ENCODE measurements around the gene ZDHHC7. TPM values are rescaled to one million over a fixed set of nuclear protein-coding genes. Genes with fewer than 3 reads are reported as not detected.

ZDHHC7 gene
- total RNA-seq, 2 experiments from 2014 or later, result 25.1 to 27.8 TPM

DNA sequence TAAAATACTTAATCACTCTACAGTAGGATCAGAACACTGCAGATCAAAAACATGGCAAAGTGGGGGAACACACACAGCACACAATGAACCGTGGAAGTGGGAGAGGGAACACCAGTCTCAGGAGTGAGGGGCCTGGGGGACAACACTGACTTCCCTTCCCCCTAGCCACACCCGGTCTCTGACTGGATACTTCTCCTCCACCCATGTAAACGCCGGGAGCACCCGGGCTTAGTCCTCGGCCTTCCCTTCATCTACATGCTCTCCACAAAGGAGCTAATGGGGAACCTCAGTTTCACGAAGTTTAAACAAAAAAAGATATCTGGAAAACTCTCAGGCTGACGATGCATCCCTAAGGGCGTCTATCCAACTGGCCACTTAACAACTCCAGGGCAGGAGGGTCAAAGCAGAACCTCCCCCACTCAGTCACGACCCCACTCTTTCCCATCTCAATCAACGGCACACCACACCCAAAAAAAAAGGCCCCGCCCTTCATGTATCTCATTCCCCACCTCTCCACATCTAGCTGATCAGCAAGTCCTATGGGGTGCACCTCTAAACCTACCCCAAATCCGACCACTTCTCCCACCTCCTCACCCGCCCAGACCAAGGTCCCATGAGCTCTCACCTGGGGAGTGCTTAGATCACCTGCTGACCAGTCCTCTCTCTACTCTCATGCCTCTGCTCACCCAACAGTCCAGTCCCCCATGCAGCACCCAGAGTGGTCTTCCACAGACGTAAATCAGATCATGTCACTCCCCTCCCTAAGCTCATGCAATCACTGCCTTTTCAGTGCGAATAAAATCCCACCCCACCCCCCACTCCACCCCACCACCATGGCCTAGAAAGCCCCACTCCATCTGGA is 7.4 kb downstream of the ZDHHC7 start:
- CTCF ChIA-PET, result interaction anchor here (0.6 to 1.8 kb wide), 5 partner anchors 9 to 265 kb away, joined by 3 to 4 read pairs (median 3); no protein-coding TSS in a partner anchor
- ATAC-seq (no peak), DNase-seq (no peak)
- no peak overlapping the region for H3K27ac Mint-ChIP-seq
- intact Hi-C loops (cut with DNase I, micrococcal nuclease), result no loop called here
- H3K9me3 Mint-ChIP-seq (ENCODE audit: low read depth), result no peaks in the 10 kb centered on the region
- H3K4me3 Mint-ChIP-seq, result no peak overlapping the region
- POLR2A ChIA-PET, result interaction anchor here (0.6 kb wide), 1 partner anchor 9 kb away, joined by 4 read pairs; no protein-coding TSS in a partner anchor
- peaks cover 9% of the 10 kb centered on the region for H3K36me3 Mint-ChIP-seq (ENCODE audit: low read depth)
- H3K4me1 Mint-ChIP-seq, result peaks cover 59% of the 10 kb centered on the region
- no peaks in the 10 kb centered on the region for H3K27me3 Mint-ChIP-seq

DNA sequence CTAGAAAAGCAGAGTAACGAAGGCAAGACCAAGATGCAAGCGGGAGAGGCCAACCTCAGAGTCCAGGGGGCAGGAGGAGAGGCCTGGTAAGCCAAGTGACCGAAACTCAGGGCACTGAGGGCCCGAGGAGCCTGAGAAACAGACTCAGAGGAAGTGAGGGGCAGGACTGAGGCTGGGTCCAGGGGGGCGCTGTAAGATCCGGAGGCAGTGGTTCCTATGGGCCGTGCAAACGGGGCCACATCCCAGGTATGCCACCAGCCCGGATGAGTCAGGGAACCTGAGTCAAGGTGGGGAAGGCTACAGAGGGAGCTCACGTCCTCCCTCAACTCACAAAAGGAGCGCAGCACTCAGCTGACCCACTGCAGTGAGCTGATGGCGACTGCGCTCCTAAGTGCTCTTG is 8.3 kb downstream of the ZDHHC7 start:
- ATAC-seq (no peak), DNase-seq (no peak)
- Mint-ChIP-seq H3K4me1 (peaks cover 53% of the 10 kb centered on the region), H3K36me3 (ENCODE audit: low read depth) (peaks cover 9% of the 10 kb centered on the region), H3K9me3 (ENCODE audit: low read depth) (no peaks in the 10 kb centered on the region), H3K27ac (peak overlapping the region; percentile 15), H3K27me3 (no peaks in the 10 kb centered on the region), H3K4me3 (no peak overlapping the region)
- intact Hi-C loops (cut with DNase I, micrococcal nuclease), result no loop called here
- POLR2A ChIA-PET, result no interaction called here
- CTCF ChIA-PET, result interaction anchor here (0.6 kb wide), 1 partner anchor 252 kb away, joined by 3 read pairs; no protein-coding TSS in a partner anchor

DNA sequence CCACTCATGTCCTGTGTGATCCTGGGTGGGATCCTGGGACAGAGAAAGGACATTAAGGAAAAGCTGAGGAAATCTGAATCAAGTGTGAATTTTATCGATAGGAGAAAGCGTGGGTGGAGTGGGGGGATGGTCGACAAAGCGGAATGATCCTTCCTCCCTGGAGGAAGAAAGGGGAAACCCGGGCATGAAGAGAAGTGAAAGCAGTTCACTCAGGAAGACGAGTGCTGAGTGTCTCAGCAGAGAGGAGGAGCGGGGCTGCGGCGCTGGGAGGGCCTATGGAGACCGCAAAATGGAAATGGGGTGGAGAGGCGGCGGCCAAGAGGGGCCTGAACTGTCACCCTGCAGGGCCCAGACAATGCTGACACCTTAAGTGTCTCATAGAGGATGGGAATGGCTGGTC is 8.7 kb downstream of the ZDHHC7 start:
- Mint-ChIP-seq H3K27ac (peak overlapping the region; percentile 15), H3K4me1 (peaks cover 52% of the 10 kb centered on the region), H3K36me3 (ENCODE audit: low read depth) (peaks cover 9% of the 10 kb centered on the region), H3K9me3 (ENCODE audit: low read depth) (no peaks in the 10 kb centered on the region), H3K4me3 (no peak overlapping the region), H3K27me3 (no peaks in the 10 kb centered on the region)
- DNase-seq (no peak), ATAC-seq (no peak)
- intact Hi-C loops (cut with DNase I, micrococcal nuclease), result no loop called here
- ChIA-PET POLR2A (no interaction called here), CTCF (interaction anchor here (0.6 kb wide), 1 partner anchor 252 kb away, joined by 3 read pairs; no protein-coding TSS in a partner anchor)

DNA sequence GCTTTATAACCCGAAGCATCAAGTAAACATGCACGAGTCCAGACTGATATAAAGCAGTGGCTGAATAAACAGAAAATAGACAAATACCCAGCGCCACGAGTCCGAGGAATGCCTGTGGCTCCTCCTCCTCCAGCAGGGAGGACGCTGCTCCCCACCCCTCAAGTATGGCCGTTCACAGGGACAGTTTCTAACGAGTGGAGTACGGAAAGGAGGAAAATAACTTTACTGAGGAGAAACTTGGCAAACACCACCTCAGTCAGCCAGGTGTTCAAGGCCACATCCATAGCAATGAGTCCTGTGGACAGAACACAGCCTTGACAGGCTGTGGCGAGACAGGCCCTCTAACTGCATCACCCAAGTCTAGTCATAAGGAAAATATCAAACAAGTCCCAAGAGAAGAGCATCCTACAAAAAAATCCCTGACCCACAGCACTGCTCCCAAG is 9.2 kb downstream of the ZDHHC7 start:
- POLR2A ChIA-PET, result no interaction called here
- Mint-ChIP-seq H3K36me3 (ENCODE audit: low read depth) (peaks cover 9% of the 10 kb centered on the region), H3K4me3 (no peak overlapping the region), H3K27ac (peak overlapping the region; percentile 33), H3K9me3 (ENCODE audit: low read depth) (no peaks in the 10 kb centered on the region), H3K4me1 (peaks cover 47% of the 10 kb centered on the region), H3K27me3 (no peaks in the 10 kb centered on the region)
- intact Hi-C loops (cut with DNase I, micrococcal nuclease), result no loop called here
- no peak for DNase-seq
- CTCF ChIA-PET, result interaction anchor here (0.9 kb wide), 1 partner anchor 9 kb away, joined by 3 read pairs; the partner anchor contains the start of gene ZDHHC7
- no peak for ATAC-seq

DNA sequence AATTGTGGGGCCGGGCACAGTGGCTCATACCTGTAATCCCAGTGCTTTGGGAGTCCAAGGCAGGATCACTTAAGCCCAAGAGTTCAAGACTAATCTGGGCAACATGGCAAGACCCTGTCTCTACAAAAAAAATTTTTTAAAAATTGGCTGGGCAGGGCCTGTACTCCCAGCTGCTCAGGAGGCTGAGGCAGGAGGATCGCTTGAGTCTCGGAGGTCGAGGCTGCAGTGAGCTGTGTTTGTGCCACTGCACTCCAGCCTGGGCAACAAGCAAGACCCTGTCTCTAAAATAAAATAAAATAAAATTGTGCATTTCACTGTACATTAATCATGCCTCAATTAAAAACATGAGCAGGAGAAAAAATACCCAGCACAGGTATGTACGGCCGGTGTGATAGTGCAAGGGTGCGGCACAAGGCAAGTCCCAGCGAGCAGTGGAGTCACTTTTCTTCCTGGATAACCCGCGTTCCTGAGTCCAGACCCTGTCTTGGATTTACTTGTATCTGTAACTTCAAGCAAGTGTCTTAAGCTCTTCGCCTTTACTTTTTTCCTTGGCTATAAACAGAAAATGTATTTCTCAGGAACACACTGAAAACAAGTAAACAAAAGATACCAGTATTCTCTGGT is 11.4 kb downstream of the ZDHHC7 start:
- H3K36me3 Mint-ChIP-seq (ENCODE audit: low read depth), result peaks cover 17% of the 10 kb centered on the region
- H3K27me3 Mint-ChIP-seq, result no peaks in the 10 kb centered on the region
- no peaks in the 10 kb centered on the region for H3K9me3 Mint-ChIP-seq (ENCODE audit: low read depth)
- ATAC-seq (no peak), DNase-seq (no peak)
- intact Hi-C loops (cut with DNase I, micrococcal nuclease), result no loop called here
- peaks cover 51% of the 10 kb centered on the region for H3K4me1 Mint-ChIP-seq
- no peak overlapping the region for H3K27ac Mint-ChIP-seq
- CTCF ChIA-PET, result no interaction called here
- POLR2A ChIA-PET, result no interaction called here
- no peak overlapping the region for H3K4me3 Mint-ChIP-seq

DNA sequence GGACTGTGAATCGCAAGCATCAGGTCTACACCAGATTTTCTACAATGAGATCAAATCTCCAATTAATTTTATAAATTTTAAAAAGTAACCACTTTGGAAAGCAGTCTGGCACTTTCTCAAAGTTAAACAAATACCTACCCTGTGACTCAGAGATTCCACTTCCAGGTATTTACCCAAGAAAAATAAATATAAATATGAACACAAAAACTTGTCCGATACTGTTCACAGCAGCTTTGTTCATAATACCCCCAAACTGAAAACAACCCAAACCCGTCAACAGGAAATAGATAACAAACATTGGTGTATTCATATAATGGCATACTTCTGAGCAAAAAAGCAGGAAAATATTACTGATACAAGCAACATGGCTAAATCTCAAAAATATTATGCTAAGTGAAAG is 12.1 kb downstream of the ZDHHC7 start:
- no peak for ATAC-seq
- POLR2A ChIA-PET, result no interaction called here
- intact Hi-C loops (cut with DNase I, micrococcal nuclease), result no loop called here
- no peak overlapping the region for H3K4me3 Mint-ChIP-seq
- H3K4me1 Mint-ChIP-seq, result peaks cover 46% of the 10 kb centered on the region
- CTCF ChIA-PET, result no interaction called here
- DNase-seq, result no peak
- peaks cover 17% of the 10 kb centered on the region for H3K36me3 Mint-ChIP-seq (ENCODE audit: low read depth)
- H3K9me3 Mint-ChIP-seq (ENCODE audit: low read depth), result no peaks in the 10 kb centered on the region
- peak overlapping the region; percentile 39 for H3K27ac Mint-ChIP-seq
- H3K27me3 Mint-ChIP-seq, result no peaks in the 10 kb centered on the region

DNA sequence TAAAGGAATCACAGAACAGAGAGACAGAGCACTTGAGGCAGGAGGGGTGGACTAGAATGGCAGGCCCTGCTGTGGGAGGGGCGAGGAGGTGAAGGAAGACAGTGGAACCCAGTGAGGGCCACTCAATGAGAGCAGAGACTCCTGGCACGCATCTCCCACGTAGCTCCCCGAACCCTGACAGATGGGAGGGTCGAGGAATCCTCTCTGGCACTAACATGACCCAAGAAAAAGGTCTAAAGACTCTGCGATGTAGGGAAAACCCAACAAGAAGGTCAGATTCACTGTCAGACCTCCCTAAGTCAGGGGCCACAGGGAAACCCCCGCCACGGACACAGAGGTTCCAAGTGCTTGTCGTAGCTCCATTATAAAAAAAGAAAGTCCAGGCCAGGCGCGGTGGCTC is 15.0 kb downstream of the ZDHHC7 start:
- no peaks in the 10 kb centered on the region for H3K27me3 Mint-ChIP-seq
- peaks cover 20% of the 10 kb centered on the region for H3K36me3 Mint-ChIP-seq (ENCODE audit: low read depth)
- DNase-seq, result no peak
- ChIA-PET CTCF (interaction anchor here (0.6 to 1.0 kb wide), 6 partner anchors 10 to 309 kb away, joined by 3 to 4 read pairs (median 3); no protein-coding TSS in a partner anchor), POLR2A (no interaction called here)
- H3K27ac Mint-ChIP-seq, result peak overlapping the region; percentile 34
- H3K4me1 Mint-ChIP-seq, result peaks cover 23% of the 10 kb centered on the region
- H3K4me3 Mint-ChIP-seq, result no peak overlapping the region
- intact Hi-C loops (cut with DNase I, micrococcal nuclease), result no loop called here
- no peaks in the 10 kb centered on the region for H3K9me3 Mint-ChIP-seq (ENCODE audit: low read depth)
- ATAC-seq, result no peak

DNA sequence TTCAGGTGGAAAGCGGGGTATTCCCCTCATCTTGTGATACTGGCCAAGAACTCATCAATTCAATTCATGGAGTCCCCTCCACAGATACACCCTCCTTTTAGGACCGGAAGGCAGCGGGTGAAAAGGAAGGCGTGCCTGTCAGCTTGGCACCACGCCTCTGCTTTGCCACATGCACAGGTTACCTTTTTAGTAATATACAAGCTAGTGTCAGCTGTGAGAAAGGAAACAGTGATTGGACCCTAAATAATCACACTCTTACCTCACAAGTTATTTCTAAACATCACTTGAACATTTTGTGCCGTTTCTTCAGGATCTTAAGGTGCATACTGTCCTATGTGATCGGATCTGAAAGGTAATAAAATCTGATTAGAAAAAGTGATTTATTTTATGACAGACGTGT is 15.7 kb downstream of the ZDHHC7 start:
- Mint-ChIP-seq H3K27ac (peak overlapping the region; percentile 47), H3K4me3 (no peak overlapping the region), H3K36me3 (ENCODE audit: low read depth) (peaks cover 23% of the 10 kb centered on the region), H3K4me1 (peaks cover 21% of the 10 kb centered on the region), H3K27me3 (no peaks in the 10 kb centered on the region), H3K9me3 (ENCODE audit: low read depth) (no peaks in the 10 kb centered on the region)
- peak; percentile 61 for DNase-seq
- CTCF ChIA-PET, result interaction anchor here (0.7 to 1.2 kb wide), 2 partner anchors 9 to 25 kb away, joined by 3 to 4 read pairs; no protein-coding TSS in a partner anchor
- peak; percentile 90 for ATAC-seq
- POLR2A ChIA-PET, result no interaction called here
- intact Hi-C loops (cut with DNase I, micrococcal nuclease), result no loop called here

DNA sequence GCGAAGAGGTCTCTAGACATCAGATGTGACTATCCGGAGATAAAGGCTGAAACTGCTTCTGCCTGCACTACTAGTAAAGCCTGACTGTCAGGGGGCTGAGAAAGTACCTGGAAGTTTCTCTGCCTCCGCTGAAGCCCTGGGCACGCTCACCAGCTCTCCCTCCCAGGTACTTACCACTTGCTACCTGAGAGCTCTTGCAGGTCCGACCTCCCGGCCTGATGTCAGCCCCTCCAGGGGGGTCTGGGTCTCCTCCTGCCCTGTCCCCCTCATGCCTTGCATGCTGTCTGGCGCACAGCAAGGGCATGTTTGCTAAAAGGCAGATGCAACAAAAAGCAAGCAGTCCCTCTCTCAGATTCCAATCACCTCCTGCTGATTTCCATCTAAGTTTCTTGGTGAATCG is 17.4 kb downstream of the ZDHHC7 start:
- Mint-ChIP-seq H3K36me3 (ENCODE audit: low read depth) (peaks cover 26% of the 10 kb centered on the region), H3K4me3 (no peak overlapping the region), H3K9me3 (ENCODE audit: low read depth) (no peaks in the 10 kb centered on the region), H3K27ac (no peak overlapping the region), H3K27me3 (no peaks in the 10 kb centered on the region), H3K4me1 (peaks cover 16% of the 10 kb centered on the region)
- CTCF ChIA-PET, result no interaction called here
- intact Hi-C loops (cut with DNase I, micrococcal nuclease), result no loop called here
- POLR2A ChIA-PET, result no interaction called here
- DNase-seq (no peak), ATAC-seq (no peak)

DNA sequence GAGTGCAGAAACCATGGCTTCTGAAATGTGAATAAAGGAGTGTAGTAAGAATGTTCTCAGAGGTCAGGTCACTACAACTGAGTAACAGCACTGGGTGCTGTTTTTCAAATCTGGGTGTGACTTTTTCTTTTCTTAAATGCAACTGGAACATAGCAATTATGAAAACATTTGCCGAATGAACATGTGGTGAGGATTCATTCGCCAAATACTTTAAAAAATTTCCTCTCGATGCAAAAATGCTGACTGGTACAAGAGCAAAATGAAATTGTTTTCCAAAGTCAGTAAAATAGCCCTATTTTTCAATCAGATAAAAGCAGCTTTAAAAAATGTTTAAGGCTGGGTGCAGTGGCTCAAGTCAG is 18.6 kb downstream of the ZDHHC7 start:
- Mint-ChIP-seq H3K27me3 (no peaks in the 10 kb centered on the region), H3K27ac (no peak overlapping the region), H3K36me3 (ENCODE audit: low read depth) (peaks cover 26% of the 10 kb centered on the region), H3K4me1 (peaks cover 16% of the 10 kb centered on the region), H3K9me3 (ENCODE audit: low read depth) (no peaks in the 10 kb centered on the region), H3K4me3 (no peak overlapping the region)
- ChIA-PET CTCF (interaction anchor here (0.7 to 0.9 kb wide), 3 partner anchors 18 to 63 kb away, joined by 3 read pairs; partner anchors contain the start of gene ZDHHC7), POLR2A (interaction anchor here (0.7 kb wide), 1 partner anchor 230 kb away, joined by 8 read pairs; no protein-coding TSS in a partner anchor)
- ATAC-seq, result no peak
- no peak for DNase-seq
- intact Hi-C loops (cut with DNase I, micrococcal nuclease), result no loop called here

DNA sequence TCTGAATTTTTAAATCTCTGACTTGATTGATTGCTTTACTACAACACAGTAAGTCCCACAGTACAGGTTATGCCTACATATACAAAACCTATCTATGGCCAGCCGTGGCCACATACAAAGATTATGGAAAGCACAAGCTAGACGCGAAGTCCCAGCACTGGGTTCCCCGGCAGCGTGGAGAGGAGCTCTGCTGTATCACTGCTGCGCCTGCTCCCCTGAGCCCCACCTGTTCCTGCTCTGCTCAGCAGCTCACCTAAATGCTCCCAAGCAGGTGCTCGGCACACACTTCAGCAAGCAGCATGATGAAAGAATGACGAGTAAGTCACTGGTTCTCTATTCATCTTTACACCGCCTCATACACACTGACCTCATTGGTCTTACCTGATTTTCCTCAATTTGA is 20.6 kb downstream of the ZDHHC7 start:
- intact Hi-C loops (cut with DNase I, micrococcal nuclease), result no loop called here
- ATAC-seq (no peak), DNase-seq (no peak)
- Mint-ChIP-seq H3K4me3 (no peak overlapping the region), H3K9me3 (ENCODE audit: low read depth) (no peaks in the 10 kb centered on the region), H3K27ac (no peak overlapping the region), H3K36me3 (ENCODE audit: low read depth) (peaks cover 33% of the 10 kb centered on the region), H3K27me3 (no peaks in the 10 kb centered on the region), H3K4me1 (peaks cover 23% of the 10 kb centered on the region)
- ChIA-PET CTCF (interaction anchor here (0.8 to 1.6 kb wide), 2 partner anchors 19 to 20 kb away, joined by 3 read pairs; no protein-coding TSS in a partner anchor), POLR2A (no interaction called here)

All from activated CD4-positive, alpha-beta T cell treated with anti-CD3 and anti-CD28 coated beads for 36 hours (primary cell).